Mucosa of descending colon (tissue), 3 donors: ENCODE measurements around the gene TRIM13. TPM values are rescaled to one million over a fixed set of nuclear protein-coding genes. Genes with fewer than 3 reads are reported as not detected.

Experiments used
- ATAC-seq: fragments of 200-7000 bp; cut with Tn5 transposase; one replicate; pipeline ENCODE4 v1.9.1; 2020; ENCODE audit warnings: mild to moderate bottlenecking, moderate library complexity
- DNase-seq, 3 donors: peaks; one replicate each; pipeline ENCODE4 v3.0.0-alpha.2; 2020
- H3K36me3 ChIP-seq: fragments of 200-600 bp; one replicate; pipeline ENCODE4 v1.8.0; 2021; ENCODE audit warnings: low read depth, mild to moderate bottlenecking
- H3K4me1 ChIP-seq: fragments of 200-600 bp; one replicate; pipeline ENCODE4 v1.8.0; 2021; ENCODE audit warnings: low read depth, mild to moderate bottlenecking
- H3K4me3 ChIP-seq: fragments of 200-600 bp; one replicate; pipeline ENCODE4 v1.8.0; 2021; ENCODE audit warnings: mild to moderate bottlenecking
- H3K9me3 ChIP-seq: fragments of 200-600 bp; one replicate; pipeline ENCODE4 v1.8.0; 2021; ENCODE audit warnings: mild to moderate bottlenecking
- CTCF ChIP-seq: fragments of 200-600 bp; IDR thresholded peaks from one replicate; pipeline ENCODE4 v1.8.0; 2022; ENCODE audit warnings: antibody characterized with exemption, mild to moderate bottlenecking
- intact Hi-C, 2 donors: fragments of 100-400 bp; cut with DNase I in 1 of 2; cut with micrococcal nuclease in 1 of 2; formaldehyde crosslinking; loops; one replicate each; pipeline versions ENCODE4 v1.11.0 to v1.11.1; 2022; cut with DNase I, micrococcal nuclease
- total RNA-seq, 3 donors: library from RNA; stranded (reverse); fragmentation: NEBNext Ultra II Directional in 2 of 3; extraction: Animal tissue kit (Norgen Biotek cat#: 25700) in 2 of 3; gene quantifications; one replicate each; pipeline versions ENCODE4 v1.2.1 to v1.2.4, GENCODE V29; 2021 to 2023
- donor health status: DM: no; HTN: no; CAD: no; lungs with moderate emphysema.
- donor health status: DM: no; HTN: no; CAD: no.
- donor health status: DM: no; HTN: yes; CAD: no.

The TRIM13 gene
- total RNA-seq, 3 donors from 2014 or later: 31.6 to 35.5 (median 32.7) TPM

DNA sequence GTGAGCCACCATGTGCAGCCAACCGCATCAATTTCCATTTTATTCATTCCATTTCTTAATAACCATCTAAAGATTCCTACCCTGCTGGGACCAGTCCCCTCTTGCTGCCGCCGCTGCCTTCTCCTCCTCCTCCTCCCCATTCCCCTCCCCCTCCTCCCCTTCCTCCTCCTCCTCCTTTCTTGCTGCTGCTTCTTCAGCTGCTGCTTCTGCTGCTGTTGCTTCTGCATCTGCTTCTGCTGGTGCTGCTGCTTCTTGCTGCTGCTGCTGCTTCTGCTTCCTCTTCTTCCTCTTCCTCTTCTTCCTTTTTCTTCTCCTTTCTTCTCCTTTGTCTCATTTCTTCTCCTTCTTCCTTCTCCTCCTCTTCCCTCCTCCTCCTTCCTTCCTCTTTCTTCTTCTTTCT is 40.7 kb upstream of the TRIM13 start:
- Histone ChIP-seq H3K4me1 (peaks cover 9% of the 10 kb centered on the region), H3K4me3 (no peak overlapping the region), H3K9me3 (no peaks in the 10 kb centered on the region), H3K36me3 (no peaks in the 10 kb centered on the region)
- DNase-seq (no peak), ATAC-seq (no peak)
- no peak for TF ChIP-seq CTCF
- intact Hi-C loops: no loop called here

DNA sequence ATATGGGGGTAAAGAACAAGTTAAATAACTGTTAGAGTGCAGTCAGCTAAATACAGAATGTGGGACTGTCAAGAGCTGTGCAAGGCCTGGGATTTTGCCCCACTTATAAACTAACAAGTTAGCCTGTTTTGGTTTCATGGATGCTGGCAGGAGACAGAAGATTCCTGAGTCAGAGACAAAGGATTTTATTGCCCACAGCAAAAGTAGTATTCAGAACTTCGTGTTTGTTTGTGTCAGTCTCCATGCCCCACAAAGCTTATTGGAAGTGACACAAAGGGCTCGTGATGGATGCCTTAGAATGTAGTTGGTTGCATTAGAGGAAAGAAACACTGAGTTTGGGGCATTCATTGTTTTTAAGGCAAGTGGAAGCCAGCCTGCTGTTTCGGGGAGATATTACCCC is 38.5 kb upstream of the TRIM13 start:
- peaks cover 9% of the 10 kb centered on the region for H3K4me1 ChIP-seq
- peaks cover 4% of the 10 kb centered on the region for H3K9me3 ChIP-seq
- no peak for DNase-seq
- no peaks in the 10 kb centered on the region for H3K36me3 ChIP-seq
- no peak overlapping the region for H3K4me3 ChIP-seq
- TF ChIP-seq CTCF: no peak
- intact Hi-C loops: no loop called here
- no peak for ATAC-seq

DNA sequence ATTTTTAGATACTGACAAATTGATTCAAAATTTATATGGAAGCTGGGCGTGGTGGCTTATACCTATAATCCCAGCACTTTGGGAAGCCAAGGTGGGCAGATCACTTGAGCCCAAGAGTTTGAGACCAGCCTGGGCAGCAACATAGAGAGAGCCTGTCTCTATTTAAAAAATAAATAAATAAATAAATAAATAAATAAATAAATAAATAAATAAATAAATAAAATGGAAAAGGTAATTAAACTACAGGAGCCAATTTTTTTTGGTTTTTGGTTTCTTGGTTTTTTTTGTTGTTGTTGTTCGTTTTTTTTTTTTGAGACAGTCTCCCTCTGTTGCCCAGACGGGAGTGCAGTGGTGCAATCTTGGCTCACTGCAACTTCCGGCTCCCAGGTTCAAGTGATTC is 29.4 kb upstream of the TRIM13 start:
- intact Hi-C loops: no loop called here
- TF ChIP-seq CTCF: no peak

DNA sequence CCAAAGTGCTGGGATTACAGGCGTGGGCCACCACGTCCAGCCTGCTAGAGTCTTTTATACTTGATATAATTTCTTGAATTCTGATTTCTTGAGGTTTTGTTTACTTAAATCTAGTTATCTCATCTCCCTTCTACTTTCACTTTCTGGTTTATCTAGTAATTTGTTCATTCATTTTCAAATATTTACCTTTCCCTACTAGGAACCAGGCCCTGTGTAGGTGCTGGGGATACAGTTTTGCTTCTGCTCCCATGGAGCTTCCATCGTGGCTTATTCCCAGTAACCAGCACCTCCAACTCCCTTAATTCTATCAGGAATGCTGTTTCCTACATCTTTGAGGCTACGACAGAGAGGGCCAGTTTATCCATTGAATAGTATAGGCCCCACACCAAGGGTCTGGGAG is 24.1 kb upstream of the TRIM13 start:
- TF ChIP-seq CTCF: no peak
- intact Hi-C loops: loop anchor here in 1 of 2 donors (10.0 kb wide), 1 partner anchor 562 kb away; no protein-coding TSS in a partner anchor
- no peaks in the 10 kb centered on the region for H3K9me3 ChIP-seq
- no peaks in the 10 kb centered on the region for H3K36me3 ChIP-seq
- H3K4me3 ChIP-seq: no peak overlapping the region
- peaks cover 4% of the 10 kb centered on the region for H3K4me1 ChIP-seq
- peak; percentile 72 for ATAC-seq
- no peak for DNase-seq

More for the DNA sequence above, 29.4 kb upstream of the TRIM13 start:
- Histone ChIP-seq H3K4me3 (no peak overlapping the region), H3K9me3 (peaks cover 4% of the 10 kb centered on the region), H3K4me1 (no peaks in the 10 kb centered on the region), H3K36me3 (no peaks in the 10 kb centered on the region)
- no peak for ATAC-seq
- no peak for DNase-seq

GRCh38 chr13:49975826-49976225 is 21.0 kb upstream of the TRIM13 start:
- Histone ChIP-seq H3K9me3 (no peaks in the 10 kb centered on the region), H3K36me3 (no peaks in the 10 kb centered on the region), H3K4me1 (peaks cover 4% of the 10 kb centered on the region), H3K4me3 (no peak overlapping the region)
- DNase-seq: no peak
- no peak for ATAC-seq
- no peak for TF ChIP-seq CTCF
- intact Hi-C loops: loop anchor here (5.0 to 10.0 kb wide), 2 partner anchors 559 to 826 kb away; no protein-coding TSS in a partner anchor
